ENCODE data around the gene RNF220. TPM values are rescaled to one million over a fixed set of nuclear protein-coding genes. Genes with fewer than 3 reads are reported as not detected.

RNF220 gene
- total RNA-seq, 1 donor from 2014 or later = 52.5 TPM

- H3K27ac ChIP-seq = no peak overlapping the region
- H3K36me3 ChIP-seq = no peaks in the 10 kb centered on the region
- intact Hi-C loops (cut with DNase I) = loop anchor here (5.0 kb wide), 1 partner anchor 42 kb away; no protein-coding TSS in a partner anchor
- no peaks in the 10 kb centered on the region for H3K9me3 ChIP-seq
- no peak for DNase-seq (ENCODE audit: extremely low spot score in 2 of 2)
- TF ChIP-seq POLR2AphosphoS5 (IDR thresholded peaks at IDR 0.05; ENCODE audit: insufficient read depth in 1 of 2, low read depth in 1 of 2) = no peak
- no peak for TF ChIP-seq POLR2A (IDR thresholded peaks at IDR 0.05)
- TF ChIP-seq, protein P1, sequence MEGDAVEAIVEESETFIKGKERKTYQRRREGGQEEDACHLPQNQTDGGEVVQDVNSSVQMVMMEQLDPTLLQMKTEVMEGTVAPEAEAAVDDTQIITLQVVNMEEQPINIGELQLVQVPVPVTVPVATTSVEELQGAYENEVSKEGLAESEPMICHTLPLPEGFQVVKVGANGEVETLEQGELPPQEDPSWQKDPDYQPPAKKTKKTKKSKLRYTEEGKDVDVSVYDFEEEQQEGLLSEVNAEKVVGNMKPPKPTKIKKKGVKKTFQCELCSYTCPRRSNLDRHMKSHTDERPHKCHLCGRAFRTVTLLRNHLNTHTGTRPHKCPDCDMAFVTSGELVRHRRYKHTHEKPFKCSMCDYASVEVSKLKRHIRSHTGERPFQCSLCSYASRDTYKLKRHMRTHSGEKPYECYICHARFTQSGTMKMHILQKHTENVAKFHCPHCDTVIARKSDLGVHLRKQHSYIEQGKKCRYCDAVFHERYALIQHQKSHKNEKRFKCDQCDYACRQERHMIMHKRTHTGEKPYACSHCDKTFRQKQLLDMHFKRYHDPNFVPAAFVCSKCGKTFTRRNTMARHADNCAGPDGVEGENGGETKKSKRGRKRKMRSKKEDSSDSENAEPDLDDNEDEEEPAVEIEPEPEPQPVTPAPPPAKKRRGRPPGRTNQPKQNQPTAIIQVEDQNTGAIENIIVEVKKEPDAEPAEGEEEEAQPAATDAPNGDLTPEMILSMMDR (IDR thresholded peaks at IDR 0.05) = no peak
- no peak overlapping the region for H3K4me3 ChIP-seq
- no peaks in the 10 kb centered on the region for H3K27me3 ChIP-seq
- no peaks in the 10 kb centered on the region for H3K4me1 ChIP-seq
These were observed 204.9 kb downstream of the RNF220 start for GRCh38 chr1:44609768-44610526.

DNA sequence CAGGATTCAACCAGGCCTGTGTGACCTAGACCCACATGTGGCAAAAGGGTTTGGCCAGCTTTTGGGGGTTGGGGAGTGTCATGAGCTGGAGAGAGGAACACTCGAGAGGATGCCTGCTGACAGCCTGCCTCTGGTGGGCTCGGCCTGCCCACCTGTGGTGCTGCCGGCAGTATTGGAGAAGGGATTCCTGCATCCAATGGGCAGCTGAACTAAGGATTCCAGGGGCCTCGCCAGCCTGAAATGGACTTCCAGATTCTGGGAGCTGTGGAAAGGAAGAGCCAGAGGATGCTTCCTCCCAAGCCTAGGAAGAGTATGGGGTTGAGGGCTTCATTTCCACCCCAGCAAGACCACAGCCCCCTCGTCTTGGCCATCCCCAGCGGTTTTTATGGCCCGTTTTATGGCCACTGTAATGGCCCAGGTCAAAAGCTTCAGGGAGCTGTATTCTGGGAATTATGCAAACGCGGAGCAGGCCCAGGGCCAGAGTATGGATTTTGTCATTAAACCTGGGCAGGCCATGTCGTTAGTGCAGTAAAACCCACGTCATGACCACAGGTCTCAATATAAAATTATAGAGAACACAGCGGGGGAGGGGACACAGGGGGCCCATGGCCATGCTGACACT, 205.6 kb downstream of the RNF220 start:
- intact Hi-C loops (cut with DNase I) = loop anchor here (5.0 kb wide), 1 partner anchor 42 kb away; no protein-coding TSS in a partner anchor
- Histone ChIP-seq H3K9me3 (no peaks in the 10 kb centered on the region), H3K36me3 (no peaks in the 10 kb centered on the region), H3K27me3 (no peaks in the 10 kb centered on the region), H3K27ac (no peak overlapping the region), H3K4me1 (no peaks in the 10 kb centered on the region), H3K4me3 (no peak overlapping the region)
- no peak for TF ChIP-seq POLR2A (IDR thresholded peaks at IDR 0.05)
- TF ChIP-seq POLR2AphosphoS5 (IDR thresholded peaks at IDR 0.05; ENCODE audit: insufficient read depth in 1 of 2, low read depth in 1 of 2) = no peak
- TF ChIP-seq, protein P1 (IDR thresholded peaks at IDR 0.05) = no peak
- no peak for DNase-seq (ENCODE audit: extremely low spot score in 2 of 2)

DNA sequence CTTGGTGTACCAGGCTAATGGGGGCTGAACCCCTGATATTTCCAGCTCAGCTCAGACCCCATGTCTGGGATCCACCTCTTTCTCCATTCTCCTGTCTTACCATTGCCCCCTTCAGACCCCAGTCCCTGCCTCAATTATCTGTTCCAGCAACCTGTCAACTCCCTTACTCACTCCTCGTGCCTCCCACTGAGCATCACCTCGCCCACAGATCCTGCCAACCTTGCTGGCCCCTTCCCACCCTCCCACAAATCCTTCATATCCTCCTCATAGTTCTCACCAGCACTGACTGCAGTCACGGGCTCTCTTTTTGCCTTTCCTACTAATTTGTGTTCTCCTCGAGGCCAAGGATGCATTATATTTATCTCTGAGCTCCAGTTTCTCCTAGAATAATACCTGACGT, 206.4 kb downstream of the RNF220 start:
- TF ChIP-seq POLR2AphosphoS5 (IDR thresholded peaks at IDR 0.05; ENCODE audit: insufficient read depth in 1 of 2, low read depth in 1 of 2) (no peak), POLR2A (IDR thresholded peaks at IDR 0.05) (no peak)
- TF ChIP-seq, protein P1 (IDR thresholded peaks at IDR 0.05) = no peak
- H3K27ac ChIP-seq = no peak overlapping the region
- intact Hi-C loops (cut with DNase I) = loop anchor here (5.0 kb wide), 1 partner anchor 41 kb away; no protein-coding TSS in a partner anchor

GRCh38 chr1:44611866-44612265, 206.8 kb downstream of the RNF220 start:
- Histone ChIP-seq H3K36me3 (no peaks in the 10 kb centered on the region), H3K9me3 (no peaks in the 10 kb centered on the region), H3K4me3 (no peak overlapping the region), H3K27ac (no peak overlapping the region), H3K27me3 (no peaks in the 10 kb centered on the region), H3K4me1 (peaks cover 2% of the 10 kb centered on the region)
- DNase-seq (ENCODE audit: extremely low spot score in 2 of 2) = no peak
- intact Hi-C loops (cut with DNase I) = loop anchor here (5.0 kb wide), 1 partner anchor 40 kb away; no protein-coding TSS in a partner anchor
- no peak for TF ChIP-seq POLR2A (IDR thresholded peaks at IDR 0.05)
- TF ChIP-seq, protein P1 (IDR thresholded peaks at IDR 0.05) = no peak
- no peak for TF ChIP-seq POLR2AphosphoS5 (IDR thresholded peaks at IDR 0.05; ENCODE audit: insufficient read depth in 1 of 2, low read depth in 1 of 2)

More for the DNA sequence above, 206.4 kb downstream of the RNF220 start:
- DNase-seq (ENCODE audit: extremely low spot score in 2 of 2) = no peak
- Histone ChIP-seq H3K4me3 (no peak overlapping the region), H3K36me3 (no peaks in the 10 kb centered on the region), H3K27me3 (no peaks in the 10 kb centered on the region), H3K4me1 (no peaks in the 10 kb centered on the region), H3K9me3 (no peaks in the 10 kb centered on the region)
